Activated CD4-positive, alpha-beta T cell treated with anti-CD3 and anti-CD28 coated beads, Interleukin-2, amount 50 U/mL, for 48 hours (primary cell): ENCODE measurements around the gene PLA2G12B.
"Not testable (repeated sequence)": the region's sequence is repeated elsewhere in the genome, so short reads cannot be mapped to it uniquely, and the experiment has no call there.

Experiments used
- DNase-seq, 2 experiments: peaks; one replicate each; pipeline ENCODE4 v3.0.0-alpha.2; 2020

PLA2G12B gene

DNA sequence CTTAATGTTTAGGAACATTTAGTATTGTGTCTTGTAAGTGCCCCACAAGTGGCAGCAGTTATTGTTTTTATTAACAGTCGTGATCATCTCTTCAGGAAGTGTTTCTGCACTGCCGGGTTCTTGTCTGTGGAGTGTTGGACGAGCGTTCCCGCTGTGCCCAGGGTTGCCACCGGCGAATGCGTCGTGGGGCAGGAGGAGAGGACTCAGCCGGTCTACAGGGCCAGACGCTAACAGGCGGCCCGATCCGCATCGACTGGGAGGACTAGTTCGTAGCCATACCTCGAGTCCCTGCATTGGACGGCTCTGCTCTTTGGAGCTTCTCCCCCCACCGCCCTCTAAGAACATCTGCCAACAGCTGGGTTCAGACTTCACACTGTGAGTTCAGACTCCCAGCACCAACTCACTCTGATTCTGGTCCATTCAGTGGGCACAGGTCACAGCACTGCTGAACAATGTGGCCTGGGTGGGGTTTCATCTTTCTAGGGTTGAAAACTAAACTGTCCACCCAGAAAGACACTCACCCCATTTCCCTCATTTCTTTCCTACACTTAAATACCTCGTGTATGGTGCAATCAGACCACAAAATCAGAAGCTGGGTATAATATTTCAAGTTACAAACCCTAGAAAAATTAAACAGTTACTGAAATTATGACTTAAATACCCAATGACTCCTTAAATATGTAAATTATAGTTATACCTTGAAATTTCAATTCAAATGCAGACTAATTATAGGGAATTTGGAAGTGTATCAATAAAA, 22.2 kb downstream of the PLA2G12B start:
- no peak for DNase-seq

DNA sequence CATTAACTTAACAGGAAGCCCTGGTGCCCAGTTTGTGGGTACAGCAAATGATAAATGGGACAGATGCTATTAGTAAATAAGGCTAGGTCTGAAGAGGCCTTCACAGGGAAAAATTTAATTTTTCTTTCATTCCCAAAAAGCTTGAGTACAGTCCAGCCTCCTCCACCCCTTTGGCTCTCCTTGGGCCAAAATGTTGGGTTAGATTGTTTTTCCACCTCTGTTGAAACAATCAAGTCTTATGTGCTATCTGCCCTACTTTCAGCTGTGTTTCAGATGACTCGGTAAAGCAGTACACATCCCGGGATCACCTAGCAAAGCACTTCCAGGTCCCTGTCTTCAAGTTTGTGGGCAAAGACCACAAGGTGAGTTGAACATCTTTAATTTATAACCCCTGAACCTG, 24.3 kb downstream of the PLA2G12B start:
- no peak for DNase-seq

DNA sequence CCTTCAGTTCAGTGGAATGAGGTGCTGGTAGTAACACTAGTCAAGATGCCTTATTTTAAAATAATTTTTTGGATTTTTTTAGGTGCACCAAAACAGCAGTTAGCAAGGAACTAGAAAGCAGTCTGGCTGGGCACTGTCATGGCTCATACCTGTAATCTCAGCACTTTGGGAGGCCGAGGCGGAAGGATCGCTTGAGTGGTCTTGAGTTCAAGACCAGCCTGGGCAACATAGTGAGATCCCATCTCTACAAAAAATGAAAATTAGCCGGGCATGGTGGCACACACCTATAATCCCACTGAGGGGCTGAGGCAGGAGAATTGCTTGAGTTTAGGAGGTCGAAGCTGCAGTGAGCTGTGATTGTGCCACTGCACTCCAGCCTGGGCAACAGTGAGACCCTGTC, 25.8 kb downstream of the PLA2G12B start:
- DNase-seq, result no peak

DNA sequence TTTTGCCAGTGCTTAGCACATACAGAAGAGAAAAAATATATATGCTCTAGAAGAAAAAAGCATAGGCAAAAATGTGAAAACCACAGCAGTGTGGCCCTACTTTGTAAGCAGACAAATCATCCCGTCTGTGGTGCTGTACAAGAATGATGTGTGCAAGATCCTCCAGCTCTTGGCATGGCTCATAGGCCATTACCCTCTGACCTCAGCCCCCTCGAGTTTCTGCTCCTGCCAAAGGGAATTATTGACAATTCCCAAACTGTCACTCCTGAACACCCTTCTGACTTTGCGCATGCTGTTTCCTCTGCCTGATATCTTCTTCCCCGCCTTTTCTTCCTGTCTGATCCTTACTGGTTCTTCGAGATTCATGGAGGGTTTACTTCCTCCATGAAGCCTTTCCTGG, 27.1 kb downstream of the PLA2G12B start:
- no peak for DNase-seq

DNA sequence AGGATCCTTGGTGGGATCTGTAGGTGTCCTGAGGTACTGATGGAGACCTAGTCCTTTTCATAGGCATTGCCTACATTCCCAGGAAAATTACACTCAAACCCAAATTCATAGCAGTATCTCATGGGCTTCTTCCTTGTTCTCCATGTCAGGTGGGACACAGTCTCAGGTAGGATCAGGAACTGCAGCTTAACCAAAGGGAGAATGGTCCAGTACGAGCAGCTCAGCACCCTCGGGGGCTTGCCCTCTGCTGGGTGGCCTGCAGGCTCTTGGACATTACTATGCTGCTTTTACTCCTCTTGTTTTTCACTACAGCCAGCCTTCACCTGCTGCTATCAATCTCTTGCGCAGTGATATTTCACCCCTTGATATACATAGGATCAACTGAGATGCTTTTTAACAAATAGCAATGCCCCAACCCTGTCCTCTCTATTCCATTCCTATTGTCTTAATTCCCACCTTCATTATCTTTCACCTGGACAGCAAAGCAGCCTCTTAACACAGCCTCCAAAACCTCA, 28.6 kb downstream of the PLA2G12B start:
- DNase-seq, result no peak

DNA sequence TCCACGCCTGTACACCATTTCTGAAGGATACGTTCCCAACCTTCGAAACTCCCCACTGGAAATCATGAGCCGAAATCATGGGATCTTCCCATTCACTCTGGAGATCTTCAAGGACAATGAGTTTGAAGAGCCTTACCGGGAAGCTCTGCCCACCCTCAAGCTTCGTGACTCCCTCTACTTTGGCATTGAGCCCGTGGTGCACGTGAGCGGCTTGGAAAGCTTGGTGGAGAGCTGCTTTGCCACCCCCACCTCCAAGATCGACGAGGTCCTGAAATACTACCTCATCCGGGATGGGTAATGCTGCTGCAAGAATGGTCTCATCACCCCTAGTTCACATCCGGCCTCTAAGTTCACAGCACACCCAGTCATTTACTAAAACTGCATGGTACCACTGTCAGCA, 30.3 kb downstream of the PLA2G12B start:
- DNase-seq, result no peak

DNA sequence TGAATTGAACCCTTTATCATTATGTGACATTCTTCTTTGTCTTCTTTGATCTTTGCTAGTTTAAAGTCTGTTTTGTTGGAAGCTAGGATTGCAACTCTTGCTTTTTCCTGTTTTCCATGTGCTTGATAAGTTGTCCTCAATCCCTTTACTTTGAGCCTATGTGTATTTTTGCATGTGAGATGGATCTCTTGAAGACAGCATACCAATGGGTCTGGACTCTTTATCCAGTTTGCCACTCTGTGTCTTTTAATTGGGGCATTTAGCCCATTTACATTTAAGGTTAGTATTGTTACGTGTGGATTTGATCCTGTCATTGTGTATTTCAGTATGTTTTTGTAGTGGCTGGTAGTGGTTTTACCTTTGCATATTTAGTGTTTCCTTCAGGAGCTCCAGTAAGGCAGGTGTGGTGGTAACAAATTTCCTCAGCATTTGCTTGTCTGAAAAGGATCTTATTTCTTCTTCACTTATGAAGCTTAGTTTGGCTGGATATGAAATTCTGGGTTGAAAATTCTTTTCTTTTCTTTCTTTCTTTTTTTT, 33.4 kb downstream of the PLA2G12B start:
- DNase-seq, result not testable (repeated sequence)

DNA sequence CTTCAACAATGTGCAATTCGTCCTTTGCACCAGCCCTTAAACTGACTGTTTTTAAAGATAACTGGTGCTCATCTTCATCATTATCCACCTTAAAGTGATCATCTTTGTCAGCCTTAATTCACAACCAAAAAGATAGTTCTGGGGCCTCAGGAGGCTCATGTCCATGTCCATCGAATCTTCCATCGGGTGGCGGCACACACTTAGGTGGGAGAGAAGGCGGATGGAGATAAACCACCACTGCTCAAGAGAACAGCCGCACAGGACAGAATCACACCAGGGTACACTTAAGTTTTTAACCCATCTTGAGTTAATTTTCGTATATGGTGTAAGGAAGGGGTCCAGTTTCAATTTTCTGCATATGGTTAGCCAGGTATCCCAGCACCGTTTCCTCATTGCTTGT, 36.3 kb downstream of the PLA2G12B start:
- no peak for DNase-seq

DNA sequence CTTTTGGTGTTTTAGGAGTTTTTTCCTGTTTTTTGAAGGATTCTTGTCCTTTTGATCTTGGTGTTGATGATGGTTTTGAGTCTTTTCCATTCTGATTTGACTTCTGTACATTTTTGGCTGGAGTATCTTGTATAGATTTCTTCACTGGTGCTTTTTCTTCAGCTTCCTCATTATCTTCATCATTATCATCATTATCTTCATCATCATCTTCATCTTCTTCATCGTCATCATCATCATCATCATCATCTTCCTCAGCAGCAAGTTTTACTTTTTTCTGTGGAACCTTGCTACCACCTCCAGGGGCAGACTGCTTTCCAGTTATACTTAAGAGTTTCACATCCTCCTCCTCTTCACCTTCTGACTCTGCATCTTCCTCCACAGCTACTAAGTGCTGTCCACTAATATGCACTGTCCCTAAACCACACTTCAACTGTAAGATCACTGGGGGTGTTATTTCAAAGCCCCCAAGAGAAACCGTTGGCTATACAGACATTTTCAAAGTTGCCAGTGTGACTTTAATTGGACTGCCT, 36.7 kb downstream of the PLA2G12B start:
- DNase-seq, result not testable (repeated sequence)

DNA sequence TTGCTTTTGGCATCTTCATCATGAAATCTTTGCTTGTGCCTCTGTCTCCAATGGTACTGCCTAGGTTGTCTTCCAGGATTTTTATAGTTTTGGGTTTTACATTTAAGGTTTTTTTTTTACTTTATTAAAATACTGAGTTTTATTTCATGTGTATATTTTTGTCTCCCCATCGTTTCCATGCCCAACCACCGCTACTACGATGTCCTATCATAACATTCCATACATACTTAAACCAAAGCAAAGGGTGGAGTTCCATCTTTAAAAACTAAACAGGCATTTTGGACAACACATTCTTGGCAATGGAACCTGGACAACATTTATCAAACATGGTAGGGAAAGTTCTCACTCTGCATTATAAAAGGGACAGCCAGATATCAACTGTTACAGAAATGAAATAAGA, 37.4 kb downstream of the PLA2G12B start:
- DNase-seq, result not testable (repeated sequence)

DNA sequence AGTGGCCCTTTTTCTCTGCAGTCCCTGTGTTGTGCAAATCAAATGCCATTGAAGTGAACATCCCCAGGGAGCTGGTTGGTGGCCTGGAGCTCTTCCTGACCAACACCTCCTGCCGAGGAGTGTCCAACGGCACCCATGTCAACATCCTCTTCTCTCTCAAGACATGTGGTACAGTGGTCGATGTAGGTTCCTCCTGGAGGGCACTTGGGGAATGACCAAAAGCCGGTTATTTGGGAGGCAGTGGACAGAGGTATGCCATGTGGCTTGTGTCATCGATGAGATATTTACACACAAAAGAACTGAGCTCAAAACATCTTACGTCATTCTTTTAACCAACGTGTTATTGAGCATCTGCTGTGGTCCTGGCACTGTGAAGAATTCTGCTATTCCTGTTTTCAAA, 41.3 kb downstream of the PLA2G12B start:
- DNase-seq, result no peak

DNA sequence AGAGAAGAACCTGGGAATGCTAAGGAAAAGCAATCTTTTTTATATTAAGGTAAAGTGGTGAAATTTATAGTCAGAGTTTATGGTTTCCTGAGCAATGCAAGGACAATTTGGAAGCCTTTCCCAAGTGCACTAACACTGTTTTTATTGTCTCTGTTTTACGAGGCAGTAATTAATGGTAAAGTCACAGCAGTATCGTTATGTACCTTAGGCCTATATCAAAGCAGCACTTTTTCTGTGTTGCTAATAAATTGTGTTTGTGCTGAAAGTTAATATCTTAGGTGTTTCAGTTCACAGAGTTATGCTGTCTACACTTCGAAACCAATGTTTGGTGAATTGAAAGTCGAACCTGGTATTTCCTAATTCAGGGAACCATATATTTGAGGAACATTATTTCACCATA, 41.9 kb downstream of the PLA2G12B start:
- no peak for DNase-seq

DNA sequence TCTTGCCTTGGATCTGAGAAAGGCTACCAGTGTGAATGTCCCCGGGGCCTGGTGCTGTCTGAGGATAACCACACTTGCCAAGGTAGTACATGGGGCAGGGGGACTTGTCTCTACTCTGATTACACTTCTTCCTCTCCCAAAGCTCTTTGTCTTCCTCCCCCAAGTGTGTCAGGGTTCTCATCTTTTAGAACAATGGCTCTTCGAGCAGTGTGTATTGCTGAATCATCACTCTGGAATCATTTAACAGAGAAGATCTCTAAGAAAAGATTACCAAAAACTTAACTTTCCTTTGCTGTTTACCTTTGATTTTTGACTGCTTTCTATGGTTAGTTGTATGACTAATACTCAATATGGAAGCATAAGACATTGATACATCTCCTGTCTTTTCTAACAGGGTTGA, 42.8 kb downstream of the PLA2G12B start:
- DNase-seq, result no peak

DNA sequence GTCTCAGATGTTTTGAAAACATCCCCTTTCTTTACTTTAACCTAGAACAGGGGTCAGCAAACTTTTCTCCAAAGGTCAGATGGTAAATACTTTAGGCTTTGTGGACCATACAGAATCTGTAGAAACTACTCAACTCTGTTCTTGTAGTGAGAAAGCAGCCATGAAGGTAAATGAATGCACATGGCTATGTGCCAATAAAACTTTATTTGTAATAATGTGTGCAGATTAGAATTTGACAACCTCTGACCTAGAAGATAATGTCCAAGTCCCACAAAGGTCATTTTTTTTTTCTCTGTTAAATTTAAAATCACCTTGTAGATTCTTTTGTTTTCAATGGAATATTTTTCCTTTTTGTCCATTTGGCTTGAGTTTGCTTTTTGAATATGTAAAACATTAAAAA, 43.9 kb downstream of the PLA2G12B start:
- DNase-seq, result no peak

DNA sequence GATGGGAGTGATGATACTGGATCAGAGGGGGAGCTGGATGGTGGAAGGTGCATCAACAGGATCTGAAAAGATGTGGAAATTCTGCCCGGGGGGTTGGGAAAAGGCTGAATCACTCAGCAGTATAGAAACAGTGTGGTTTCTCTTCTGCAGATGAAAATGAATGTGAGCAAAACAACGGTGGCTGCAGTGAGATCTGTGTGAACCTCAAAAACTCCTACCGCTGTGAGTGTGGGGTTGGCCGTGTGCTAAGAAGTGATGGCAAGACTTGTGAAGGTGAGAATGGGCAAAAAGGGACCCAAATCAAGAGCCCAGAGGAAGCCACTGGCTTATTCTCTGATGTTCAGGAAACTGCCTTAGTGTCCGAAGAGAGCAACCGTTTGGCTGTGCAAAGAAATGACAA, 48.2 kb downstream of the PLA2G12B start:
- DNase-seq, result no peak

DNA sequence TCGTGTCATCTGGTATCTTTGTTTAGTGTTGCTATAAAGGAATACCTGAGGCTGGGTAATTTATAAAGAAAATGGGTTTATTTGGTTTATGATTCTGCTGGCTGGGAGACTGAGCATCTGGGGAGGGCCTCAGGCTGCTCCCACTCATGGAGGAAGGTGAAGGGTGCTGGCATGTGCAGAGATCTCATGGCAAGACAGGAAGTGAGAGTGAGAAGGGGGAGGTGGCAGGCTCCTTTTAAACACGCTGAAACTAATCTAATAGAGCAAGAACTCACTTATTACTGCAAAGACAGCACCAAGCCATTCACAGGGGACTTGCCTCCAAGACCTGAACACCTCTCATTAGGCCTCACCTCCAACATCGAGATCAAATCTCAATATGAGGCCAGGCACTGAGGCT, 49.8 kb downstream of the PLA2G12B start:
- DNase-seq, result no peak

DNA sequence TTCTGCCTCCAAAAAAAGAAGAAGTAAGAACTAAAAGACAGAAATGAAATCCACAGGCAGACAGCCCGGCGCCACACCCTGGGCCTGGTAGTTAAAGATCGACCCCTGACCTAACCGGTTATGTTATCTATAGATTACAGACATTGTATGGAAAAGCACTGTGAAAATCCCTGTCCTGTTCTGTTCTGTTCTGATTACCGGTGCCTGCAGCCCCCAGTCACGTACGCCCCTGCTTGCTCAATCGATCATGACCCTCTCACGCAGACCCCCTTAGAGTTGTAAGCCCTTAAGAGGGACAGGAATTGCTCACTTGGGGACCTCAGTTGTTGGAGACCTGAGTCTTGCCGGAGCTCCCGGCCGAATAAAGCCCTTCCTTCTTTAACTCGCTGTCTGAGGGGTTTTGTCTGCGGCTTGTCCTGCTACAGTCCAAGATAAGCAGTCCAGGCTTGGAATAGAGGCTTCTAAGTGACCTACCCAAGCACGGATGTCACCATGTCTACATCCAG, 50.6 kb downstream of the PLA2G12B start:
- DNase-seq, result not testable (repeated sequence)

DNA sequence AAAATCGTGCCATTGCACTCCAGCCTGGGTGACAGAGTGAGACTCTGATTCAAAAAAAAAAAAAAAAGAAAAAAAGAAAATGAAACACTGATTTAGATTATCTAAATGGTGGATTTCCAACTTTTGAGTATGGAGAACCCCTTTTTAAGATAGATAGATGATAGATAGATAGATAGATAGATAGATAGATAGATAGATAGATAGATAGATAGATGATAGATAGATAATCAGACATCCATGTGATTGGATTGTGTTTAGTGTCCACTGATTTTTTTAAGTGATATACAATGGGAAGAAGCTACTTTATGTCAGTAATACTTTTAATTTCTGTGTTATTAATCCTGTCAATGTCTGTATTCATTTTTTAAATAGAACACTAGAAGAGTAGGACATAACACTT, 55.1 kb downstream of the PLA2G12B start:
- DNase-seq, result no peak

DNA sequence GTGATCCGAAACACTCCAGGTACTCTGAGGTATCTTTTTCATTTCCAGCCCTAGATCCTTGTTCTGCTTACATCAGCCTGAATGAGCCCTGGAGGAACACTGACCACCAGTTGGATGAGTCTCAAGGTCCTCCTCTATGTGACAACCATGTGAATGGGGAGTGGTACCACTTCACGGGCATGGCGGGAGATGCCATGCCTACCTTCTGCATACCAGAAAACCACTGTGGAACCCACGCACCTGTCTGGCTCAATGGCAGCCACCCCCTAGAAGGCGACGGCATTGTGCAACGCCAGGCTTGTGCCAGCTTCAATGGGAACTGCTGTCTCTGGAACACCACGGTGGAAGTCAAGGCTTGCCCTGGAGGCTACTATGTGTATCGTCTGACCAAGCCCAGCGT, 56.0 kb downstream of the PLA2G12B start:
- no peak for DNase-seq

DNA sequence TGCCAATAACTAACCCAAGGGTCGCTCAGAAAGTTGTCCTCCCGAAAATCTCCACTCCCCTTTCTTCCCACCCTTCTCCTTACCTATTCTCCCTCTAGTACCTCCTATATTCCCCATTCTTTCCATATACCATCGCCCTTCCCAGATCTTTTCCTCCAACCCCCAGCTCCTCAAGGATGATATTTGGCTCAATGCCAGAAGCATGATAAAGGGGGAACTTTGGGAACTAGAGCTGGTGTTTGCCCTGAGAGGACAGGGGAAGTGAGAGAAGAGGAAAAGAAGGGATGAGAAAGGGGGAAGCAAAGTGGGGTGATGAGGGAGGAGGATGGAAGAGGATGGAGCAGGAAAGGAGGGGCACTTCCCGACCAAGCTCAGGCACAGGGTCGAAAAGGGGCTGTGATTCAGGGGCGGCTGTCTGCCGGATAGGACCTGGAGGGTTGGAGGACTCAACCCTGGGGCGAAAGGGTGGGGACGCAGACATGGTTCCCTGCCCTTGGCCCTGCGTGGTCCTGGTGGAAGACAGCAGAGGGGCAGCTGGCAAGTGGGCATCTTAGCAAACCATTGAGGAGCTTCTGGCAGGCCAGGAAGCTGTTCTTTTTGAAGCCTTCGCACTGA, 59.3 kb downstream of the PLA2G12B start:
- DNase-seq, result no peak

DNA sequence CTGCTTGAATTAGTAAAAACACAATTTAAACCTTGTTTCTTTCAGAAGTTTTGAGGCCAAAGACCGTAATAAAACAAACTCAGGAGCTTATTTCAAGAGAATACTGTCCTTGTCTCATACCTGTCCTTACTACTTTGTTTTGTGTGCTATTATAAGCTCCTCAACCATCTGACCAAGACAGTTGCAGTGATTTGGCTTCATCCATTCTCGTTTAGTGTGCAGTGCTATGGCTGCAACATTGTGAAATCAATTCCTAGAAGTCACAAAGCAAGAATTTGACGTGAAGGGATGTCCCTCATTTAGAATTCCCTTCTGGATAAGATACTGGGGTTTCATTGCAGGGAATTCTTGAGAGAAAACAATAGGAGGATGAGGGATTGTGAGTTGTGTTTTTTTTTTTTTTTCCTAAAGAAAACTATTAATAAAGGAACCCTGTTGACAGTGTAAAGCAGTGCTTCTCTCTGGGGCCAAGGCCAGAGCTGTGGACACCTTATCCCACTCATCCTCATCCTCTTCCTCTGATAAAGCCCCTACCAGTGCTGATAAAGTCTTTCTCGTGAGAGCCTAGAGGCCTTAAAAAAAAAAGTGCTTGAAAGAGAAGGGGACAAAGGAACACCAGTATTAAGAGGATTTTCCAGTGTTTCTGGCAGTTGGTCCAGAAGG, 61.3 kb downstream of the PLA2G12B start, which contains the start of gene OIT3:
Gene OIT3 (plus strand): TSS at position 604 of the 663 bp plus-strand sequence. CDS start 60 bp downstream, outside the sequence.
- no peak for DNase-seq

DNA sequence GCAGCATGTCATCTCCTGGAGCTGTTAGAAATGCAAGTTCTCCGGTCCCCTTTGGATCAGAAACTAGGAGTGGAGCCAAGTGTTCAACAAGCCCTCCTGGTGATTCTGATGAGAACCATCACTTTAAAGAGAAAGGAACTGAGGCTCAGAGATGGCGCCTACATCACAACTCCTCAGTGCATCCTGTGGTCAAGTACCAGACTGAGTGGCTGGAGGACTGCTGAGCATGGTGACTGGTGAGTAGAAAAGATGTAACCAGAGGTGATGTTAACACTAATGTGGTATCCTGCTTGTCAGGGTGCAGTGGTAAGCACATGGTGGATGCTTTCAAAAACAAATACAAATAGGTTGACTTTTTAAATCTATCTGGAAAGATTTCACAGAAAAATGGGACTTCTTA, 64.5 kb downstream of the PLA2G12B start:
- DNase-seq, result no peak

DNA sequence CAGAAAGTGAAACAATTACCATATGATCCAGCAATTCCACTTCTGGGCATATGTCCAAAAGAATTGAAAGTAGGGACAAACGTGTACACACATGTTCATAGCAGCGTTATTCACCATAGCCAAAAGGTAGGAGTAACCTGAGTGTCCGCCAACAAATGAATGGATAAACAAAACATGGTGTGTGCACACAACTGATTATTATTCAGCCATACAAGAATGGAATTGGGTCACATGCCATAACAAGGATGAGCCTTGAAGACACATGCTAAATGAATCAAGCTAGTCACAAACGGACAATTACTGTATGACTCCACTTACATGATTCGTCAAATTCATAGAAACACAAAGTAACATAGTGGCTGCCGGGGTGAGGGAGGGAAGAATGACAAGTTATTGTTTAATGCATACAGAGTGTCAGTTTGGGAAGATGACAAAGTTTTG, 65.2 kb downstream of the PLA2G12B start:
- no peak for DNase-seq
